A549 (cell line): ENCODE data around the gene THOC2.
"Not testable (repeated sequence)": the region's sequence is repeated elsewhere in the genome, so short reads cannot be mapped to it uniquely, and the experiment has no call there.

Experiments used
- CBX2 ChIP-seq: fragments of 200-600 bp; sonication (generic); IDR thresholded peaks from 2 replicates; pipeline ENCODE4 v1.6.1; 2016; ENCODE audit warnings: low read depth, mild to moderate bottlenecking, borderline replicate concordance
- ESRRA ChIP-seq: fragments of 150-350 bp; IDR thresholded peaks from 2 replicates; pipeline ENCODE4 v1.6.1; 2014; ENCODE audit warnings: mild to moderate bottlenecking, low read length, borderline replicate concordance
- HOXB5 ChIP-seq: fragments of 250-450 bp; sonication (Bioruptor Pico); IDR thresholded peaks from 2 replicates; pipeline ENCODE4 v1.5.0; 2020; ENCODE audit warnings: mild to moderate bottlenecking, moderate library complexity
- JUN ChIP-seq, 2 experiments: fragments of >200 bp; sonication (Bioruptor Twin); formaldehyde crosslinking; IDR thresholded peaks; 2 replicates in 1 of 2; 3 replicates in 1 of 2; pipeline ENCODE4 v1.6.1; 2016 to 2017
- MAZ ChIP-seq: fragments of 150-350 bp; IDR thresholded peaks from 2 replicates; pipeline ENCODE4 v1.6.1; 2014; ENCODE audit warnings: antibody characterized with exemption, low read depth, low read length, borderline replicate concordance
- MYC ChIP-seq: IDR thresholded peaks from 2 replicates; pipeline ENCODE4 v1.6.1; 2012; ENCODE audit warnings: mild to moderate bottlenecking, inconsistent platforms, low read length, improper control_type of control experiment, borderline replicate concordance
- SMC3 ChIP-seq: fragments of >200 bp; sonication (Bioruptor Twin); formaldehyde crosslinking; IDR thresholded peaks from 3 replicates; pipeline ENCODE4 v1.6.1; 2018; ENCODE audit warnings: inconsistent platforms
- TP53 ChIP-seq: fragments of 250-450 bp; sonication (Bioruptor Pico); IDR thresholded peaks from 2 replicates; pipeline ENCODE4 v1.5.0; 2021; ENCODE audit warnings: mild to moderate bottlenecking, moderate library complexity
- TF ChIP-seq, protein P1 (sequence below): fragments of >200 bp; sonication (Bioruptor Twin); formaldehyde crosslinking; IDR thresholded peaks from 3 replicates; pipeline ENCODE4 v1.5.1; 2016
- TF ChIP-seq, protein P2 (sequence below): fragments of 250-450 bp; sonication (Bioruptor Pico); IDR thresholded peaks from 2 replicates; pipeline ENCODE4 v1.5.0; 2021; ENCODE audit warnings: mild to moderate bottlenecking, moderate library complexity, borderline replicate concordance

DNA sequence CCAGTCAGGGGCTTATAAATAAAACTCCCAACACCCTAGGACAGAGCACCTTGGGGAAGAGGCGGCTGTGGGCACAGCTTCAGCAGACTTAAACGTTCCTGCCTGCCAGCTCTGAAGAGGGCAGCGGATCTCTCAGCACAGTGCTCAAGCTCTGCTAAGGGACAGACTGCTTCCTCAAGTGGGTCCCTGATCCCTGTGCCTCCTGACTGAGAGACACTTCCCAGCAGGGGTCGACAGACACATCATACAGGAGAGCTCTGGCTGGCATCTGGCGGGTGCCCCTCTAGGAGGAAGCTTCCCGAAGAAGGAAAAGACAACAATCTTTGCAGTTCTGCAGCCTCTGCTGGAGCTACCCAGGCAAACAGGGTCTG is 84.1 kb downstream of the THOC2 start:
- not testable (repeated sequence) for TF ChIP-seq CBX2; JUN (IDR thresholded peaks at IDR 0.05); MAZ; ESRRA; TP53 (CRISPR knock-in tag); HOXB5 (CRISPR knock-in tag); MYC; SMC3
- TF ChIP-seq, protein P1, sequence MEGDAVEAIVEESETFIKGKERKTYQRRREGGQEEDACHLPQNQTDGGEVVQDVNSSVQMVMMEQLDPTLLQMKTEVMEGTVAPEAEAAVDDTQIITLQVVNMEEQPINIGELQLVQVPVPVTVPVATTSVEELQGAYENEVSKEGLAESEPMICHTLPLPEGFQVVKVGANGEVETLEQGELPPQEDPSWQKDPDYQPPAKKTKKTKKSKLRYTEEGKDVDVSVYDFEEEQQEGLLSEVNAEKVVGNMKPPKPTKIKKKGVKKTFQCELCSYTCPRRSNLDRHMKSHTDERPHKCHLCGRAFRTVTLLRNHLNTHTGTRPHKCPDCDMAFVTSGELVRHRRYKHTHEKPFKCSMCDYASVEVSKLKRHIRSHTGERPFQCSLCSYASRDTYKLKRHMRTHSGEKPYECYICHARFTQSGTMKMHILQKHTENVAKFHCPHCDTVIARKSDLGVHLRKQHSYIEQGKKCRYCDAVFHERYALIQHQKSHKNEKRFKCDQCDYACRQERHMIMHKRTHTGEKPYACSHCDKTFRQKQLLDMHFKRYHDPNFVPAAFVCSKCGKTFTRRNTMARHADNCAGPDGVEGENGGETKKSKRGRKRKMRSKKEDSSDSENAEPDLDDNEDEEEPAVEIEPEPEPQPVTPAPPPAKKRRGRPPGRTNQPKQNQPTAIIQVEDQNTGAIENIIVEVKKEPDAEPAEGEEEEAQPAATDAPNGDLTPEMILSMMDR = not testable (repeated sequence)
- TF ChIP-seq, protein P2, sequence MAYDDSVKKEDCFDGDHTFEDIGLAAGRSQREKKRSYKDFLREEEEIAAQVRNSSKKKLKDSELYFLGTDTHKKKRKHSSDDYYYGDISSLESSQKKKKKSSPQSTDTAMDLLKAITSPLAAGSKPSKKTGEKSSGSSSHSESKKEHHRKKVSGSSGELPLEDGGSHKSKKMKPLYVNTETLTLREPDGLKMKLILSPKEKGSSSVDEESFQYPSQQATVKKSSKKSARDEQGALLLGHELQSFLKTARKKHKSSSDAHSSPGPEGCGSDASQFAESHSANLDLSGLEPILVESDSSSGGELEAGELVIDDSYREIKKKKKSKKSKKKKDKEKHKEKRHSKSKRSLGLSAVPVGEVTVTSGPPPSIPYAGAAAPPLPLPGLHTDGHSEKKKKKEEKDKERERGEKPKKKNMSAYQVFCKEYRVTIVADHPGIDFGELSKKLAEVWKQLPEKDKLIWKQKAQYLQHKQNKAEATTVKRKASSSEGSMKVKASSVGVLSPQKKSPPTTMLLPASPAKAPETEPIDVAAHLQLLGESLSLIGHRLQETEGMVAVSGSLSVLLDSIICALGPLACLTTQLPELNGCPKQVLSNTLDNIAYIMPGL = not testable (repeated sequence)
